GM21367 (cell line): ENCODE results near the gene AGRN.
"Not testable (repeated sequence)": the region's sequence is repeated elsewhere in the genome, so short reads cannot be mapped to it uniquely, and the experiment has no call there.

Source experiments
- ATAC-seq: cut with Tn5 transposase; IDR thresholded peaks from one replicate; pipeline ENCODE4 v1.9.1; 2021; ENCODE audit not compliant: unreplicated experiment

The AGRN gene

GRCh38 chr1:1020000-1020404 is at the start of gene AGRN:
Gene AGRN, plus strand, starts transcription at chr1:1020120. Its CDS starts 53 bp downstream, at chr1:1020173.
- no peak for ATAC-seq

GRCh38 chr1:970242-970972 is 49.5 kb upstream of the AGRN start:
- ATAC-seq: no peak

GRCh38 chr1:970973-971730 is 48.8 kb upstream of the AGRN start:
- no peak for ATAC-seq

- no peak for ATAC-seq
Observed at GRCh38 chr1:971751-972506, 48.0 kb upstream of the AGRN start.

- ATAC-seq: no peak
Observed at GRCh38 chr1:972726-973458, 47.0 kb upstream of the AGRN start.

DNA sequence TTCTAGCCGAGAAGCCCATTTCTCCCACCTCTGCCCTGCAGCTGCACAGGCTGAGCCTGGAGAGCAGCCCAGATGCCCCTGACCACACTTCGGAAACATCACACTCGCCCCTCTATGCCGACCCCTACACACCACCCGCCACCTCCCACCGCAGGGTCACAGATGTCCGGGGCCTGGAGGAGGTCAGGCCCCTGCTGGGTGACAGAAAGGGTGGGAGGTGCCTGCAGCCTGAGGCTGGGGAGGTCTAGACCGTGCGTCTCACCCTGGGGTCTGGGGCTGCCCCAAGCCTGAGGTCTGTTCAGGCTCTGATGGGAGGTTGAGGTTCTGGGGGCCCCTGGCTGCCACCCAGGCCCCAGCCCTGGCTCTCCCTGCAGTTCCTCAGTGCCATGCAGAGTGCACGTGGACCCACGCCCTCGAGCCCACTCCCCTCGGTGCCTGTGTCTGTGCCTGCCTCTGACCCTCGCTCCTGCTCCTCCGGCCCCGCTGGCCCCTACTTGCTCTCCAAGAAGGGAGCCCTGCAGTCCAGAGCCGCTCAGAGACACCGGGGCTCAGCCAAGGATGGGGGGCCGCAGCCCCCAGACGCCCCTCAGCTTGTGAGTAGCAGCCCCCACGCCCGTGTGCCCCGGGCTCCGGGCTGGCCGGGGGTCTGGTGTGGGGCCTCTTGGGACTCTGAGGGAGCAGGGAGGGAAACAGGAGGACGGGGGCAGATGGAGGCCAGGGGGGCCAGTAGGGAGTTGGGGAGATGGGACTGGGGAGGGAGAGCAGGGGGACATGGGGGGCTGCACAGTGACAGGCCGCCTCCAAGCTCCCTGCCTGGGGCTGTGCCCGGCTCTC is 46.2 kb upstream of the AGRN start:
- ATAC-seq: no peak

- no peak for ATAC-seq
Observed at GRCh38 chr1:974293-974640, 45.7 kb upstream of the AGRN start.

GRCh38 chr1:974687-975328 is 45.1 kb upstream of the AGRN start:
- ATAC-seq: no peak

GRCh38 chr1:975365-975764 is 44.6 kb upstream of the AGRN start:
- no peak for ATAC-seq

GRCh38 chr1:975896-976683 is 43.8 kb upstream of the AGRN start:
- ATAC-seq: no peak

DNA sequence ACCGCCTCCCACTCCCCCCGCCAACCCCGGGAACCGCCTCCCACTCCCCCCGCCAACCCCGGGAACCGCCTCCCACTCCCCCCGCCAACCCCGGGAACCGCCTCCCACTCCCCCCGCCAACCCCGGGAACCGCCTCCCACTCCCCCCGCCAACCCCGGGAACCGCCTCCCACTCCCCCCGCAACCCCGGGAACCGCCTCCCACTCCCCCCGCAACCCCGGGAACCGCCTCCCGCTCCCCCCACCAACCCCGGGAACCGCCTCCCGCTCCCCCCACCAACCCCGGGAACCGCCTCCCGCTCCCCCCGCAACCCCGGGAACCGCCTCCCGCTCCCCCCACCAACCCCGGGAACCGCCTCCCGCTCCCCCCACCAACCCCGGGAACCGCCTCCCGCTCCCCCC is 43.1 kb upstream of the AGRN start:
- not testable (repeated sequence) for ATAC-seq

DNA sequence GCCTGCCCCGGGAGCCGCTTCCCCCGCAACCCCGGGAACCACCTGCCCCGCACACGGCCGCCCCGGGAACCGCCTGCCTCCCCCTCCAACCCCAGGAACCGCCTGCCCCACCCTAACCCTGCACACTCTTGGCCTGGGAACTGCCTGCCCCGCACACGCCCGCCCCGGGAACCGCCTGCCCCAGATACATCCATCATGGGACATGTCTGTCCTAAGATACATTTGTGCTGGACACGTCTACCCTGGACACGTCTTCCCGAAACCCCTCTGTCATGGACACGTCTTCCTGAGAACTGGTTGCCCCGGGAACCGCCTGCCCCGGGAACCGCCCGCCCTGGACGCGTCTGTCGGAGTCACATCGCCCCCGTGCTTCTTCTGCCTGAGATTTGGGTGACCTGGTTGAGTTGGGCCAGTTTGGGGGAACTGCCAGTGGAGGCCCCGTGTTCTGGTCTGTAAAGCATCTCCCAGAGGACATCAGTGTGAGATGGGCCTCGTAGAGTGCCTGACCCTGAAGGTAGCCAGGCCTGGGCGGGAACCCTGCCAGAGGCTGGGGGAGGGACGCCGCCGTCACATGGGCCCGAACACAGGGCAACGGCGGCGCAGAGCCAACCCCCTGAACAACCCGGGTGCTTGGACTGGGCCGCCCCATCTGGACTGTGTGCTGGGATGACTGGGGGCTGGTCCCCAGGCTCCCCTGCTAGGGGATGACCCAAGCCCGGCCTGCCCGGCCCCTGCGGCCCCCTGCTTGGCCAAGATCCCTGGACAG is 41.7 kb upstream of the AGRN start:
- no peak for ATAC-seq

DNA sequence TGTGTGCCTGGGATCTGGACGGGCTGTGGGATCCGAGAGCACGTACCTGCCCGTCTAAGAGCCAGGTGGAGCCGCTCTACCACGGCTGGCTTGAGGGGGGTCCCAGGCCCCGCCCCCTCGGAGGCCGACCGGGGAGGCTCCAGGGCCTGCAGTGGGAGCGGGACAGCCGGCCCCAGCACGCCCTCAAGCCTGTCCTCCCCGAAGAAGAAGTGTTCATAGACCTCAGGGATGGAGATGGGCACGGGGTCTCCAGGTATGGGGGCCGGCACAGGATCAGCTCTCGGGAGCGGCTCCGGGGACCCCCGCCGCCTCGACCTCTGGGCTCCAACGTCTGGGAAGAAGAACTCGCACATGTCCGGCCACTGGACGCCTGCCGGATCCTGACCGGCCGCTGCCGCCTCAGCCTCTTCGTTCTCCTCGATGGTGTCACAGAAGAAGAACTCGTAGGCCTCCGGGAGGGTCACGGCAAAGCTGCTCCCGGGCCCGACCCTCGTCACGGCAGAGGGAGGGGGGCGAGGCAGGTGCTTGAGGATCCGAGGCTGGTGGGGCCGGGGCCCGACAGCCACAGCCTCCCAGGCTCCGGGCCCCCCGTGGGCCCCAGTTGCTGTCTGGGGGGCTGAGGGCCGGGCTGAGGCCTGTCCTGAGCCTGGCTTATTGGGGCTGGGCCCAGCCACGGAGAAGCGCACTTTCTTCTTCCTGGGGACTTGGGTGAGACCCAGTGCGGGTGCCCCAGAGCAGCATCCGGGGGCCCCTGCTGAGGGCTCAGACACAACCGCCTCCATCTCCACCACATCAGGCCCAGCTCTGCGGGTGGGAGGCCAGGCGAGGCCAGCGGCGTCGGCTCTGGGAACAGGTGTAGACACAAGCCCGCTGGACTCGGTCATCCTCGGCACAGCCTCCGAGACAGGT is 40.8 kb upstream of the AGRN start:
- no peak for ATAC-seq

GRCh38 chr1:979744-980072 is 40.2 kb upstream of the AGRN start:
- ATAC-seq: no peak

- no peak for ATAC-seq
Observed at GRCh38 chr1:980137-980571, 39.8 kb upstream of the AGRN start.

DNA sequence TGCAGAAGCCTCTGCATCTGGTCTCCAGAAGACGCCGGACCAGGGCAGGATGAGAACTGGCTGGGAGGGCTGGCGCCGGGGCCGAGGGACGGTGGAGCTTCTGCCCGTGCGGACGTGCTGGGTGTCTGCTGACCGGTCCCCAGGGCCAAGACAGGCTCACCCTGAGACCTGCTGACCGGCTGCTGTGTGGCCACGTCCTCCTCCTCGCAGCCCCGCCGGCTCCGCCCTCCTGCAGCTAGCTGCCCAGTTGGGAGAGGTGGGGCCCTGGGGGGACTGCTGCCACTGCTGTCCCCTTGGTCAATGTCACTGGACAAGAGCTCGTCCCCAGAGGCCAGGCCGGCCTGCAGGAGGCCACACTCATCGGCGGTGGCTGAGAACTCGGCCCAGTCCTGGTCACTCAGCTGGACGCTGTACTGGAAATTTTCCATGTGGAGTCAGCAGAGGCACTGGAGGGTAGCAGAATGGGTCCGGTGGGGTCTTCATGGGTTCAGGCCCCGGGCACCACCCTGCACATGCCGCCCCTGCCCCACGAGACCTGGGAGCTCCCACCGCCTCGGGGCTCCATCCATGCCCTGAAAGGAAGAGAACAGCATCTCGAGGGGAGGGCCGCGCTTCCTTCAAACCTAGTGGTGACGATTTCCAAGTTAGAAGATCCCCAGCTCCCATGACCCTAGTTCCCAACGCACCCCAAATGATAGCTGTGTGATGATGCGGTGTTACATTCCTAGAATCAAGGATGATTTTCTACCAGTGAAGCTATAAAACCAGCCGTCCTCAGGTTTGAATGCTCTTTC is 39.1 kb upstream of the AGRN start:
- no peak for ATAC-seq
